Transverse colon (tissue), 4 donors: Measurements from ENCODE around the gene FARP1.

Experiments used
- CTCF ChIP-seq, 5 experiments: fragments of 200-600 bp in 3 of 5; fragments of 450-650 bp in 2 of 5; sonication (generic) in 3 of 5; IDR thresholded peaks; 1 replicate in 2 of 5; 2 replicates in 3 of 5; pipeline ENCODE4 v1.5.1; 2016 to 2017; ENCODE audit warnings: antibody characterized with exemption in 5 of 5, inconsistent platforms in 3 of 5, mild to moderate bottlenecking in 2 of 5, moderate library complexity in 1 of 5
- EP300 ChIP-seq: sonication (generic); formaldehyde crosslinking; IDR thresholded peaks from one replicate; pipeline ENCODE4 v1.6.1; 2017; ENCODE audit warnings: antibody characterized with exemption, low read depth
- POLR2A ChIP-seq: fragments of 450-650 bp; IDR thresholded peaks from one replicate; pipeline ENCODE4 v1.6.1; 2016; ENCODE audit warnings: antibody characterized with exemption, mild to moderate bottlenecking, moderate library complexity
- POLR2AphosphoS5 ChIP-seq, 3 donors: sonication (generic); formaldehyde crosslinking; IDR thresholded peaks; one replicate each; pipeline ENCODE4 v1.6.1; 2016; ENCODE audit warnings: antibody characterized with exemption in 3 of 3

- TF ChIP-seq POLR2A (no peak), CTCF (IDR thresholded peaks at IDR 0.05) (no peak), EP300 (no peak), POLR2AphosphoS5 (IDR thresholded peaks at IDR 0.05) (no peak)
Observed at GRCh38 chr13:98187155-98187964, 44.5 kb downstream of the FARP1 start.
